ENCODE data around the gene DCTPP1.

Gene DCTPP1

DNA sequence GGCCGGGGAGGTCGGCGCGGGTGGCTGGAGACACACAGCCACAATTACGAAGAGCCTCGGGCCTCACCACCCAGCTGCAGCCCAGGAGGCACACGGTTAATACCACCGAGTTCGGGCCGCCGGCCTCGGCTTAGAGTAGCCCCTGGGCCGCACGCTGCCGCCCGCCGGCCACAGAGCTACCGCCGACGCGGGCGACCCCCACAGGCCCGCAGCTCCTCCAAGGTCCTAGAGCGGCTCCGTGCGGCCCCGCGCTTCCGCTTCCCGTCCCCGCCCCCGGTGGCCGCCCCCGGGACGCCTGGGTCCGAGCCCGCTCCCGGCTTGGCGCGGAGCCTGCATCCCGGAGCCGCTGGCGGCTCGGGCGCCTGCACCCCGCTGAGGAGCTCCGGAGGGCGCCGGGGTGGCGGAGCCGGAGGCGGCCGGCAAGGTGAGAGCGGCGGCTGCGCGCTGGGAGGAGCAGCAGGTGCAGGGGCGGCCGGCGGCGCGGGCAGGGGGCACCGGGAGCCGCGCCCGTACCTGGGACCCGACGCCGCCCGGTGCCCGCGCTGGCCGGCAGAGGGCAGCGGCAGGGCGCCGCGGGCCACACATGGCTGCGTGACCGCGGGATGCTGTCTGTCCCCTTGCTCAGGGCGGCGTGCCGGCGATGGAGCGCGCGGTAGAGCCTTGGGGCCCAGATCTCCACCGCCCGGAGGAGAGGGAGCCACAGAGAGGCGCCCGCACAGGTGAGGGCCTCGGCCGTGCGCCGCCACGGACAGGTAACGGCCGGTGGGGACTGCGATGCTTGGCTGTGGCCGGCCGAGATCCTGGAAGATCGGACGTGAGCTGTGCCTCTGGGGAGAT lies 34.5 kb downstream of the DCTPP1 start, which contains the start of gene ZNF48 (continued):
- TF ChIP-seq, protein P1, sequence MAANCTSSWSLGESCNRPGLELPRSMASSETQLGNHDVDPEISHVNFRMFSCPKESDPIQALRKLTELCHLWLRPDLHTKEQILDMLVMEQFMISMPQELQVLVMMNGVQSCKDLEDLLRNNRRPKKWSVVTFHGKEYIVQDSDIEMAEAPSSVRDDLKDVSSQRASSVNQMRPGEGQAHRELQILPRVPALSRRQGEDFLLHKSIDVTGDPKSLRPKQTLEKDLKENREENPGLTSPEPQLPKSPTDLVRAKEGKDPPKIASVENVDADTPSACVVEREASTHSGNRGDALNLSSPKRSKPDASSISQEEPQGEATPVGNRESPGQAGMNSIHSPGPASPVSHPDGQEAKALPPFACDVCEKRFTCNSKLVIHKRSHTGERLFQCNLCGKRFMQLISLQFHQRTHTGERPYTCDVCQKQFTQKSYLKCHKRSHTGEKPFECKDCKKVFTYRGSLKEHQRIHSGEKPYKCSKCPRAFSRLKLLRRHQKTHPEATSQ (tag by site-specific recombination; IDR thresholded peaks at IDR 0.05) = peak; percentile 80
- TF ChIP-seq, protein P2, sequence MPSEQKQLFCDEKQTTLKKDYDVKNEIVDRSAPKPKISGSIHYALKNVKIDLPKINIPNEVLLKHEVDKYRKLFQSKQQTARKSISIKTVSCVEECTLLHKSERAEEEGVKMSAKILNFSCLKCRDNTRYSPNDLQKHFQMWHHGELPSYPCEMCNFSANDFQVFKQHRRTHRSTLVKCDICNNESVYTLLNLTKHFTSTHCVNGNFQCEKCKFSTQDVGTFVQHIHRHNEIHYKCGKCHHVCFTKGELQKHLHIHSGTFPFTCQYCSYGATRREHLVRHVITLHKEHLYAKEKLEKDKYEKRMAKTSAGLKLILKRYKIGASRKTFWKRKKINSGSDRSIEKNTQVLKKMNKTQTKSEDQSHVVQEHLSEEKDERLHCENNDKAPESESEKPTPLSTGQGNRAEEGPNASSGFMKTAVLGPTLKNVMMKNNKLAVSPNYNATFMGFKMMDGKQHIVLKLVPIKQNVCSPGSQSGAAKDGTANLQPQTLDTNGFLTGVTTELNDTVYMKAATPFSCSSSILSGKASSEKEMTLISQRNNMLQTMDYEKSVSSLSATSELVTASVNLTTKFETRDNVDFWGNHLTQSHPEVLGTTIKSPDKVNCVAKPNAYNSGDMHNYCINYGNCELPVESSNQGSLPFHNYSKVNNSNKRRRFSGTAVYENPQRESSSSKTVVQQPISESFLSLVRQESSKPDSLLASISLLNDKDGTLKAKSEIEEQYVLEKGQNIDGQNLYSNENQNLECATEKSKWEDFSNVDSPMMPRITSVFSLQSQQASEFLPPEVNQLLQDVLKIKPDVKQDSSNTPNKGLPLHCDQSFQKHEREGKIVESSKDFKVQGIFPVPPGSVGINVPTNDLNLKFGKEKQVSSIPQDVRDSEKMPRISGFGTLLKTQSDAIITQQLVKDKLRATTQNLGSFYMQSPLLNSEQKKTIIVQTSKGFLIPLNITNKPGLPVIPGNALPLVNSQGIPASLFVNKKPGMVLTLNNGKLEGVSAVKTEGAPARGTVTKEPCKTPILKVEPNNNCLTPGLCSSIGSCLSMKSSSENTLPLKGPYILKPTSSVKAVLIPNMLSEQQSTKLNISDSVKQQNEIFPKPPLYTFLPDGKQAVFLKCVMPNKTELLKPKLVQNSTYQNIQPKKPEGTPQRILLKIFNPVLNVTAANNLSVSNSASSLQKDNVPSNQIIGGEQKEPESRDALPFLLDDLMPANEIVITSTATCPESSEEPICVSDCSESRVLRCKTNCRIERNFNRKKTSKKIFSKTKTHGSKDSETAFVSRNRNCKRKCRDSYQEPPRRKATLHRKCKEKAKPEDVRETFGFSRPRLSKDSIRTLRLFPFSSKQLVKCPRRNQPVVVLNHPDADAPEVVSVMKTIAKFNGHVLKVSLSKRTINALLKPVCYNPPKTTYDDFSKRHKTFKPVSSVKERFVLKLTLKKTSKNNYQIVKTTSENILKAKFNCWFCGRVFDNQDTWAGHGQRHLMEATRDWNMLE (tag by site-specific recombination; conservative IDR thresholded peaks at IDR 0.05; ENCODE audit: low read depth) = peak; percentile 44; the same call in 1 of the 2 replicates
- TF ChIP-seq GLI4 (tag by site-specific recombination; IDR thresholded peaks at IDR 0.05) (0 out of 2 replicates have a peak, but pooled peaks have one; percentile 29), GLIS1 (tag by site-specific recombination; IDR thresholded peaks at IDR 0.05) (peak; percentile 77), KLF9 (tag by site-specific recombination; IDR thresholded peaks at IDR 0.05; ENCODE audit: low read depth) (peak; percentile 78), ZIC2 (tag by site-specific recombination; IDR thresholded peaks at IDR 0.05) (peak; percentile 68), ZNF701 (tag by site-specific recombination; IDR thresholded peaks at IDR 0.05) (no peak), ZEB2 (tag by site-specific recombination; IDR thresholded peaks at IDR 0.05) (peak; percentile 96), ZNF677 (tag by site-specific recombination; IDR thresholded peaks at IDR 0.05) (peak; percentile 50; the same call in 1 of the 2 replicates), SP7 (tag by site-specific recombination; IDR thresholded peaks at IDR 0.05) (peak; percentile 55), ZNF791 (tag by site-specific recombination; IDR thresholded peaks at IDR 0.05) (no peak), ZBTB8A (tag by site-specific recombination; IDR thresholded peaks at IDR 0.05) (peak; percentile 93), ZNF610 (tag by site-specific recombination; IDR thresholded peaks at IDR 0.05; ENCODE audit: borderline replicate concordance) (peak; percentile 75), GLIS2 (tag by site-specific recombination; IDR thresholded peaks at IDR 0.05) (peak; percentile 74), ZNF777 (tag by site-specific recombination; IDR thresholded peaks at IDR 0.05; ENCODE audit: borderline replicate concordance) (peak; percentile 67; the same call in 1 of the 2 replicates), ZBTB7A (tag by site-specific recombination; IDR thresholded peaks at IDR 0.05; ENCODE audit: low read depth) (peak; percentile 54; the same call in 1 of the 2 replicates), TCF7L2 (IDR thresholded peaks at IDR 0.05; ENCODE audit: borderline replicate concordance, low read depth, low read length) (no peak), EGR2 (tag by site-specific recombination; IDR thresholded peaks at IDR 0.05; ENCODE audit: low read depth) (peak; percentile 77), ZNF76 (tag by site-specific recombination; IDR thresholded peaks at IDR 0.05; ENCODE audit: borderline replicate concordance, low read depth) (peak; percentile 84), ZNF292 (tag by site-specific recombination; IDR thresholded peaks at IDR 0.05; ENCODE audit: borderline replicate concordance, low read depth) (no peak)
- TF ChIP-seq, protein P3, sequence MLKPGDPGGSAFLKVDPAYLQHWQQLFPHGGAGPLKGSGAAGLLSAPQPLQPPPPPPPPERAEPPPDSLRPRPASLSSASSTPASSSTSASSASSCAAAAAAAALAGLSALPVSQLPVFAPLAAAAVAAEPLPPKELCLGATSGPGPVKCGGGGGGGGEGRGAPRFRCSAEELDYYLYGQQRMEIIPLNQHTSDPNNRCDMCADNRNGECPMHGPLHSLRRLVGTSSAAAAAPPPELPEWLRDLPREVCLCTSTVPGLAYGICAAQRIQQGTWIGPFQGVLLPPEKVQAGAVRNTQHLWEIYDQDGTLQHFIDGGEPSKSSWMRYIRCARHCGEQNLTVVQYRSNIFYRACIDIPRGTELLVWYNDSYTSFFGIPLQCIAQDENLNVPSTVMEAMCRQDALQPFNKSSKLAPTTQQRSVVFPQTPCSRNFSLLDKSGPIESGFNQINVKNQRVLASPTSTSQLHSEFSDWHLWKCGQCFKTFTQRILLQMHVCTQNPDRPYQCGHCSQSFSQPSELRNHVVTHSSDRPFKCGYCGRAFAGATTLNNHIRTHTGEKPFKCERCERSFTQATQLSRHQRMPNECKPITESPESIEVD (tag by site-specific recombination; IDR thresholded peaks at IDR 0.05) = no peak
- TF ChIP-seq, protein P4, sequence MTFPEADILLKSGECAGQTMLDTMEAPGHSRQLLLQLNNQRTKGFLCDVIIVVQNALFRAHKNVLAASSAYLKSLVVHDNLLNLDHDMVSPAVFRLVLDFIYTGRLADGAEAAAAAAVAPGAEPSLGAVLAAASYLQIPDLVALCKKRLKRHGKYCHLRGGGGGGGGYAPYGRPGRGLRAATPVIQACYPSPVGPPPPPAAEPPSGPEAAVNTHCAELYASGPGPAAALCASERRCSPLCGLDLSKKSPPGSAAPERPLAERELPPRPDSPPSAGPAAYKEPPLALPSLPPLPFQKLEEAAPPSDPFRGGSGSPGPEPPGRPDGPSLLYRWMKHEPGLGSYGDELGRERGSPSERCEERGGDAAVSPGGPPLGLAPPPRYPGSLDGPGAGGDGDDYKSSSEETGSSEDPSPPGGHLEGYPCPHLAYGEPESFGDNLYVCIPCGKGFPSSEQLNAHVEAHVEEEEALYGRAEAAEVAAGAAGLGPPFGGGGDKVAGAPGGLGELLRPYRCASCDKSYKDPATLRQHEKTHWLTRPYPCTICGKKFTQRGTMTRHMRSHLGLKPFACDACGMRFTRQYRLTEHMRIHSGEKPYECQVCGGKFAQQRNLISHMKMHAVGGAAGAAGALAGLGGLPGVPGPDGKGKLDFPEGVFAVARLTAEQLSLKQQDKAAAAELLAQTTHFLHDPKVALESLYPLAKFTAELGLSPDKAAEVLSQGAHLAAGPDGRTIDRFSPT (tag by site-specific recombination; IDR thresholded peaks at IDR 0.05) = peak; percentile 58; the same call in 1 of the 2 replicates
- TF ChIP-seq, protein P5, sequence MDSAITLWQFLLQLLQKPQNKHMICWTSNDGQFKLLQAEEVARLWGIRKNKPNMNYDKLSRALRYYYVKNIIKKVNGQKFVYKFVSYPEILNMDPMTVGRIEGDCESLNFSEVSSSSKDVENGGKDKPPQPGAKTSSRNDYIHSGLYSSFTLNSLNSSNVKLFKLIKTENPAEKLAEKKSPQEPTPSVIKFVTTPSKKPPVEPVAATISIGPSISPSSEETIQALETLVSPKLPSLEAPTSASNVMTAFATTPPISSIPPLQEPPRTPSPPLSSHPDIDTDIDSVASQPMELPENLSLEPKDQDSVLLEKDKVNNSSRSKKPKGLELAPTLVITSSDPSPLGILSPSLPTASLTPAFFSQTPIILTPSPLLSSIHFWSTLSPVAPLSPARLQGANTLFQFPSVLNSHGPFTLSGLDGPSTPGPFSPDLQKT (IDR thresholded peaks at IDR 0.05; ENCODE audit: borderline replicate concordance, low read depth, low read length) = peak; percentile 71; the same call in 1 of the 2 replicates
- TF ChIP-seq, protein P6, sequence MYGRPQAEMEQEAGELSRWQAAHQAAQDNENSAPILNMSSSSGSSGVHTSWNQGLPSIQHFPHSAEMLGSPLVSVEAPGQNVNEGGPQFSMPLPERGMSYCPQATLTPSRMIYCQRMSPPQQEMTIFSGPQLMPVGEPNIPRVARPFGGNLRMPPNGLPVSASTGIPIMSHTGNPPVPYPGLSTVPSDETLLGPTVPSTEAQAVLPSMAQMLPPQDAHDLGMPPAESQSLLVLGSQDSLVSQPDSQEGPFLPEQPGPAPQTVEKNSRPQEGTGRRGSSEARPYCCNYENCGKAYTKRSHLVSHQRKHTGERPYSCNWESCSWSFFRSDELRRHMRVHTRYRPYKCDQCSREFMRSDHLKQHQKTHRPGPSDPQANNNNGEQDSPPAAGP (tag by site-specific recombination; IDR thresholded peaks at IDR 0.05) = peak; percentile 94
